Osteoblast (primary cell): Measurements from ENCODE around the gene LUZP2. TPM values are rescaled to one million over a fixed set of nuclear protein-coding genes. Genes with fewer than 3 reads are reported as not detected.

Experiments used
- DNase-seq: peaks from one replicate; pipeline ENCODE4 v3.0.0; 2011; ENCODE audit warnings: low spot score, mixed read lengths; ENCODE audit not compliant: insufficient read length; ENCODE audit errors: missing footprints
- H2AFZ ChIP-seq: 2 replicates; pipeline ENCODE4 v1.6.0; 2011; ENCODE audit warnings: mild to moderate bottlenecking, low read length
- H3K27ac ChIP-seq: 2 replicates; pipeline ENCODE4 v1.5.1; 2011; ENCODE audit warnings: mild to moderate bottlenecking, low read depth, low read length, moderate library complexity
- H3K27me3 ChIP-seq: 2 replicates; pipeline ENCODE4 v1.6.0; 2012; ENCODE audit warnings: mild to moderate bottlenecking, control low read depth, inconsistent platforms, low read length, moderate library complexity; ENCODE audit not compliant: insufficient read depth
- H3K36me3 ChIP-seq: 2 replicates; pipeline ENCODE4 v1.5.1; 2011; ENCODE audit warnings: mild to moderate bottlenecking, low read length, control low read depth, moderate library complexity; ENCODE audit not compliant: insufficient read depth
- H3K4me1 ChIP-seq: 2 replicates; pipeline ENCODE4 v1.5.1; 2011; ENCODE audit warnings: mild to moderate bottlenecking, low read length, control low read depth, moderate library complexity; ENCODE audit not compliant: insufficient read depth
- H3K4me2 ChIP-seq: 2 replicates; pipeline ENCODE4 v1.6.0; 2011; ENCODE audit warnings: mild to moderate bottlenecking, low read length; ENCODE audit not compliant: insufficient read depth
- H3K4me3 ChIP-seq: fragments of 200-600 bp; sonication (generic); 3 replicates; pipeline ENCODE4 v1.5.1; 2012; ENCODE audit warnings: mild to moderate bottlenecking, low read length, inconsistent platforms; ENCODE audit not compliant: insufficient read depth
- H3K79me2 ChIP-seq: 2 replicates; pipeline ENCODE4 v1.6.0; 2012; ENCODE audit warnings: mild to moderate bottlenecking, low read length, control low read depth, inconsistent platforms; ENCODE audit not compliant: insufficient read depth
- H3K9me3 ChIP-seq: 2 replicates; pipeline ENCODE4 v1.5.1; 2011; ENCODE audit warnings: low read depth, low read length, control low read depth
- H4K20me1 ChIP-seq: 2 replicates; pipeline ENCODE4 v1.6.0; 2012; ENCODE audit warnings: mild to moderate bottlenecking, low read length, control low read depth; ENCODE audit not compliant: insufficient read depth
- total RNA-seq: library from RNA; depleted of rRNA; stranded (reverse); fragments of >200 nt; gene quantifications from 2 replicates; pipeline ENCODE4 v1.2.3, GENCODE V29; 2012
- TF ChIP-seq, protein P1 (sequence below): IDR thresholded peaks from 2 replicates; pipeline ENCODE4 v1.5.1; 2011; ENCODE audit warnings: mild to moderate bottlenecking, low read depth, low read length, moderate library complexity; ENCODE audit errors: extremely low read depth

LUZP2 gene
- total RNA-seq, 1 donor, result not detected

DNA sequence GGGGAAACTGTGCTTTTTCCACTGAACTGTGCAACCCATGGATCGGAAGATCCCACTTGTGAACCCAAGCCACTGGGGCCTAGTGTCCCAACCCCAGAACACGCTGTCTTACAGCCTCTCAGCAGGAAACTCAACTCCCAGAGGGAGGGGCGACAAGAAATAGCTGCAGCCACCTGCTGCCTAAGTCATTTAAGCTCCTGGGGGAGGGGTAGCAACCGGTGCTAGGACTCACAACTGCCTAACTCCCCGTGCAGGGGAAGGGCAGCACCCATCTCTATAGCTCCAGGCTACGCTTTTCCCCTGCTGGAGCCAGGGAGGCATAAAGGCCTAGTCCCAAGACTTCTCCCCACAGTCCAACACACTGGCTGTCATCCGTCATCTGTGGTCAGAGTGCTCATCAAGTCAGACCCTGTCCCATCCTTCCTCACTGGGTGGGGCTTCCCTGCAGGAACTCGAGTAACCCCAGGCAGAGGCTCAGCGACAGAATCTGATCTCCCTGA, 363.0 kb downstream of the LUZP2 start:
- TF ChIP-seq, protein P1, sequence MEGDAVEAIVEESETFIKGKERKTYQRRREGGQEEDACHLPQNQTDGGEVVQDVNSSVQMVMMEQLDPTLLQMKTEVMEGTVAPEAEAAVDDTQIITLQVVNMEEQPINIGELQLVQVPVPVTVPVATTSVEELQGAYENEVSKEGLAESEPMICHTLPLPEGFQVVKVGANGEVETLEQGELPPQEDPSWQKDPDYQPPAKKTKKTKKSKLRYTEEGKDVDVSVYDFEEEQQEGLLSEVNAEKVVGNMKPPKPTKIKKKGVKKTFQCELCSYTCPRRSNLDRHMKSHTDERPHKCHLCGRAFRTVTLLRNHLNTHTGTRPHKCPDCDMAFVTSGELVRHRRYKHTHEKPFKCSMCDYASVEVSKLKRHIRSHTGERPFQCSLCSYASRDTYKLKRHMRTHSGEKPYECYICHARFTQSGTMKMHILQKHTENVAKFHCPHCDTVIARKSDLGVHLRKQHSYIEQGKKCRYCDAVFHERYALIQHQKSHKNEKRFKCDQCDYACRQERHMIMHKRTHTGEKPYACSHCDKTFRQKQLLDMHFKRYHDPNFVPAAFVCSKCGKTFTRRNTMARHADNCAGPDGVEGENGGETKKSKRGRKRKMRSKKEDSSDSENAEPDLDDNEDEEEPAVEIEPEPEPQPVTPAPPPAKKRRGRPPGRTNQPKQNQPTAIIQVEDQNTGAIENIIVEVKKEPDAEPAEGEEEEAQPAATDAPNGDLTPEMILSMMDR, result no peak
- Histone ChIP-seq H3K79me2 (no peaks in the 10 kb centered on the region), H3K4me2 (no peak overlapping the region), H3K27ac (no peak overlapping the region), H3K4me3 (no peak overlapping the region), H3K36me3 (no peaks in the 10 kb centered on the region), H3K9me3 (no peaks in the 10 kb centered on the region), H3K4me1 (no peaks in the 10 kb centered on the region), H3K27me3 (no peaks in the 10 kb centered on the region), H4K20me1 (no peaks in the 10 kb centered on the region), H2AFZ (no peak overlapping the region)
- DNase-seq, result no peak

DNA sequence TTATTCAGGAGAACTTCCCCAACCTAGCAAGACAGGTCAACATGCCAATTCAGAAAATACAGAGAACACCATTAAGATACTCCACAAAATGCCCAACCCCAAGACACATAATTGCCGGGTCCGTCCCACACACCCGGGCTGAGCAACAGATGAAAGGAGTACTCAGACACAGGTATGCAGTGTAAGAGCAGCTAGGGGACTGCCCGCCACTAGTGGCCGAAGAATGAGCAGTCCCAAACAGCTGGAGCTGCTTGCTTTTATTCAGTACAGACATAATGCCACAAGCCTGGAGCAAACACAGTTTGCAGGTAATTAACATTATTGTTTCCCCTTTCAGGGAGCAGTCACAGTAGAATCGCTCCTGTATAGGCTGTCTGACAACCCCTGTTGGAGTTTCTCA, 364.6 kb downstream of the LUZP2 start:
- H3K4me3 ChIP-seq, result no peak overlapping the region
- H4K20me1 ChIP-seq, result no peaks in the 10 kb centered on the region
- H3K36me3 ChIP-seq, result no peaks in the 10 kb centered on the region
- H3K4me2 ChIP-seq, result no peak overlapping the region
- TF ChIP-seq, protein P1, result no peak
- no peaks in the 10 kb centered on the region for H3K79me2 ChIP-seq
- H3K27ac ChIP-seq, result no peak overlapping the region
- no peak for DNase-seq
- no peaks in the 10 kb centered on the region for H3K4me1 ChIP-seq
- no peaks in the 10 kb centered on the region for H3K9me3 ChIP-seq
- H2AFZ ChIP-seq, result no peak overlapping the region
- H3K27me3 ChIP-seq, result no peaks in the 10 kb centered on the region

DNA sequence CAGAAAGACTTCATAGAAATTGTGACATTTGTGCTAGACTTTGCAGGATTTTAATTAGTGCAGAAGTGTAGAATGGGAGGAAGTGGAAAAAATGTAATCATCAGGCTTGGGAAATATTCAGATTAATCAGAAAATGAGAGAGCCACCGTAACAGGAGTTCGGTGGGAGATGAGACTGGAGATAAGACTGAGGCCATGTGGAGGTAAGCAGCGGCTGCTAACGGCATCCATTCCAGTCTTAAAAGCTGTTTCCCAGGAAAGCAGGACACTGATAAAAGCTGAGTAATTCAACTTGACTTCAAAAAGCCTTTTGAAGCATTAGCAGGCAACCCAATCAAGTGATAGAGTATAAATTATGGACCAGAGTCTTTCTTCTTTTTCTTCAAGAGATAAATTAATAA, 369.9 kb downstream of the LUZP2 start:
- no peak overlapping the region for H3K4me2 ChIP-seq
- H3K27me3 ChIP-seq, result no peaks in the 10 kb centered on the region
- TF ChIP-seq, protein P1, result no peak
- H3K4me1 ChIP-seq, result no peaks in the 10 kb centered on the region
- DNase-seq, result no peak
- H3K9me3 ChIP-seq, result no peaks in the 10 kb centered on the region
- no peaks in the 10 kb centered on the region for H4K20me1 ChIP-seq
- no peak overlapping the region for H3K27ac ChIP-seq
- no peaks in the 10 kb centered on the region for H3K79me2 ChIP-seq
- H2AFZ ChIP-seq, result no peak overlapping the region
- H3K36me3 ChIP-seq, result no peaks in the 10 kb centered on the region
- no peak overlapping the region for H3K4me3 ChIP-seq

DNA sequence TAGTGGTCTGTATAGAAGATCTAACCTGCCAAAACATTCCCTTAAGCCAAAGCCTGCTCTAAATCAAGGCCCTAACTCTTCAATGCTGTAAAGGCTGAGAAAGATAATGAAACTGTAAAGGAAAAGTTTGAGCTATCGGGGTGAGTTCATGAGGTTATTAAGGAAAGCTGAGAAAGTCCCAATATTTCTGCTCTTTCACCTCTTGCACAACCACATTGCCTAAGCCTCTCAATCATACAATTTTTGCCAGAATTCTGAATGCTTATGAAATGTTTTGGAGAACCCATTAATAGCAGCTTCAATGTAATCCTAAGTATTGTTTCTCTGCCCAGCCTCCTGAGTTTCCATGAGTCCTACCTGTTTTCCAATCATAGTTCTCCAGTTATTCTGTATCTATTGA, 373.2 kb downstream of the LUZP2 start:
- Histone ChIP-seq H3K4me2 (no peak overlapping the region), H3K9me3 (no peaks in the 10 kb centered on the region), H3K36me3 (no peaks in the 10 kb centered on the region), H4K20me1 (no peaks in the 10 kb centered on the region), H3K27me3 (no peaks in the 10 kb centered on the region), H3K4me1 (no peaks in the 10 kb centered on the region), H3K79me2 (no peaks in the 10 kb centered on the region), H3K4me3 (no peak overlapping the region), H2AFZ (no peak overlapping the region), H3K27ac (no peak overlapping the region)
- DNase-seq, result no peak
- TF ChIP-seq, protein P1, result no peak
